Spleen (tissue), 11 donors: ENCODE measurements around the gene CRTC3. TPM values are rescaled to one million over a fixed set of nuclear protein-coding genes. Genes with fewer than 3 reads are reported as not detected.
A peak's percentile ranks its signal among the peaks of the same experiment; 100 is the strongest.
"Not testable (repeated sequence)": the region's sequence is repeated elsewhere in the genome, so short reads cannot be mapped to it uniquely, and the experiment has no call there.

ENCODE experiments used
- DNase-seq: peaks from one replicate; pipeline ENCODE4 v3.0.0-alpha.2; 2020
- H3K27ac ChIP-seq, 8 donors: fragments of 200-600 bp; sonication (generic) in 7 of 8; 1 replicate in 4 of 8; 2 replicates in 4 of 8; pipeline versions ENCODE4 v1.5.0 to v1.8.0; 2016 to 2021; ENCODE audit warnings: inconsistent platforms in 4 of 8, mild to moderate bottlenecking in 4 of 8, moderate library complexity in 1 of 8
- H3K27me3 ChIP-seq, 7 donors: fragments of 200-600 bp; sonication (generic) in 6 of 7; replicated peaks in 1 of 7; 1 replicate in 4 of 7; 2 replicates in 3 of 7; pipeline versions ENCODE4 v1.5.0 to v1.8.0; 2016 to 2021; ENCODE audit warnings: inconsistent platforms in 3 of 7, mild to moderate bottlenecking in 1 of 7
- H3K36me3 ChIP-seq, 6 donors: fragments of 200-600 bp; sonication (generic) in 5 of 6; 1 replicate in 4 of 6; 2 replicates in 2 of 6; pipeline versions ENCODE4 v1.5.0 to v1.8.0; 2016 to 2021; ENCODE audit warnings: inconsistent platforms in 2 of 6
- H3K4me1 ChIP-seq, 6 donors: fragments of 200-600 bp; sonication (generic) in 5 of 6; 1 replicate in 3 of 6; 2 replicates in 3 of 6; pipeline versions ENCODE4 v1.5.0 to v1.8.0; 2016 to 2021; ENCODE audit warnings: inconsistent platforms in 3 of 6
- H3K4me3 ChIP-seq, 8 donors: fragments of 200-600 bp; sonication (generic) in 7 of 8; 1 replicate in 4 of 8; 2 replicates in 4 of 8; pipeline versions ENCODE4 v1.5.0 to v1.8.0; 2016 to 2021; ENCODE audit warnings: inconsistent platforms in 4 of 8, mild to moderate bottlenecking in 4 of 8, moderate library complexity in 2 of 8
- H3K9me3 ChIP-seq, 8 donors: fragments of 200-600 bp; sonication (generic) in 7 of 8; 1 replicate in 4 of 8; 2 replicates in 4 of 8; pipeline versions ENCODE4 v1.5.0 to v1.8.0; 2016 to 2021; ENCODE audit warnings: inconsistent platforms in 4 of 8
- POLR2A ChIP-seq, 3 donors: fragments of 450-650 bp; IDR thresholded peaks; one replicate each; pipeline ENCODE4 v1.5.1; 2017; ENCODE audit warnings: antibody characterized with exemption in 3 of 3, mild to moderate bottlenecking in 1 of 3
- POLR2AphosphoS5 ChIP-seq, 3 donors: sonication (generic); formaldehyde crosslinking; IDR thresholded peaks; one replicate each; pipeline ENCODE4 v1.5.1; 2017; ENCODE audit warnings: antibody characterized with exemption in 3 of 3
- WGBS, 5 donors: extraction: QIAGEN DNeasy Blood & Tissue Kit in 3 of 5; methylation state at CpG; one replicate each; pipeline versions ENCODE4 v1.1.5 to v1.1.7; 2013 to 2018; 5-methylcytosine and 5-hydroxymethylcytosine counted together
- intact Hi-C: fragments of 100-400 bp; cut with DNase I; formaldehyde crosslinking; loops from one replicate; pipeline ENCODE4 v1.15.0; 2023; ENCODE audit warnings: low total_unique reads
- polyA plus RNA-seq, 3 donors: library from polyadenylated mRNA; stranded (reverse); fragments of 200-250 nt; gene quantifications; one replicate each; pipeline ENCODE4 v1.2.1, GENCODE V29; 2013
- total RNA-seq, 7 donors: library from RNA; depleted of rRNA in 3 of 7; stranded (reverse); fragments of >200 nt in 3 of 7; fragmentation: NEBNext Ultra II Directional in 4 of 7; extraction: Animal tissue kit (Norgen Biotek cat#: 25700) in 4 of 7; gene quantifications; one replicate each; pipeline versions ENCODE4 v1.1.0 to v1.2.1, GENCODE V29; 2016 to 2021
- TF ChIP-seq, protein P1 (sequence below), 11 experiments: fragments of 200-600 bp in 7 of 11; fragments of 450-650 bp in 4 of 11; sonication (generic) in 4 of 11; IDR thresholded peaks in 8 of 11; conservative IDR thresholded peaks in 3 of 11; 1 replicate in 7 of 11; 2 replicates in 4 of 11; pipeline versions ENCODE4 v1.4.0 to v1.8.0; 2016 to 2021; ENCODE audit warnings: antibody characterized with exemption in 11 of 11, inconsistent platforms in 4 of 11, mild to moderate bottlenecking in 1 of 11
- donor health status: healthy with polysubstance abuse.
- donor health status: DM: no; HTN: no; CAD: no; lungs with moderate emphysema.
- donor health status: DM: no; HTN: no; CAD: no.
- donor health status: Bipolar disorder and iron deficiency.
- donor health status: healthy.
- donor health status: DM: no; HTN: no; CAD: no.
- donor health status: DM: yes; HTN: yes; CAD: no.

The CRTC3 gene
- total and polyA plus RNA-seq, 10 donors = 7.7 to 51.2 (median 43.4) TPM

DNA sequence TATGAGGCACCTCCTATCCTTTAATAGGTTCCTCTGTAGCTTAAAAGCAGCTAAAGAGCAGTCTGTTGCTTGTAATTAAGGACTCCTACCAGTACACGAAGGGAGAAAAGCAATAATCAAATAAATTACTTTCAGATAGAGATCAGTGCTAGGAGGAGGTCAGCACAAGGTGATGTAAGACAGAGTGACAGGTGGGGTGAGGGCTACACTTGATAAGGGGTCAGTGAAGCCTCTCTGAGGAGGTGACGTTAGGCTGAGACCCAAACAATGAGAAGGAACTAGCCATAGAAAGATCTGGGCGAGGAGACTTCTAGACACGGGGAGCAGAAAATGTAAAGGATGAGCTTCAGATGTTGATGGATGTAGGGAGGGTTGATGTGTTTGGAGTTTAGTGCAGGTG, 129.8 kb downstream of the CRTC3 start:
- Histone ChIP-seq H3K4me3 (no peak overlapping the region), H3K27ac (no peak overlapping the region), H3K9me3 (no peaks in the 10 kb centered on the region), H3K27me3 (peaks cover 0 to 71% (median 9%) of the 10 kb centered on the region in 7 donors), H3K4me1 (peaks cover 52 to 97% (median 73%) of the 10 kb centered on the region in 6 donors), H3K36me3 (no peaks in the 10 kb centered on the region)
- TF ChIP-seq POLR2AphosphoS5 (IDR thresholded peaks at IDR 0.05) (no peak), POLR2A (IDR thresholded peaks at IDR 0.05) (no peak)
- TF ChIP-seq, protein P1, sequence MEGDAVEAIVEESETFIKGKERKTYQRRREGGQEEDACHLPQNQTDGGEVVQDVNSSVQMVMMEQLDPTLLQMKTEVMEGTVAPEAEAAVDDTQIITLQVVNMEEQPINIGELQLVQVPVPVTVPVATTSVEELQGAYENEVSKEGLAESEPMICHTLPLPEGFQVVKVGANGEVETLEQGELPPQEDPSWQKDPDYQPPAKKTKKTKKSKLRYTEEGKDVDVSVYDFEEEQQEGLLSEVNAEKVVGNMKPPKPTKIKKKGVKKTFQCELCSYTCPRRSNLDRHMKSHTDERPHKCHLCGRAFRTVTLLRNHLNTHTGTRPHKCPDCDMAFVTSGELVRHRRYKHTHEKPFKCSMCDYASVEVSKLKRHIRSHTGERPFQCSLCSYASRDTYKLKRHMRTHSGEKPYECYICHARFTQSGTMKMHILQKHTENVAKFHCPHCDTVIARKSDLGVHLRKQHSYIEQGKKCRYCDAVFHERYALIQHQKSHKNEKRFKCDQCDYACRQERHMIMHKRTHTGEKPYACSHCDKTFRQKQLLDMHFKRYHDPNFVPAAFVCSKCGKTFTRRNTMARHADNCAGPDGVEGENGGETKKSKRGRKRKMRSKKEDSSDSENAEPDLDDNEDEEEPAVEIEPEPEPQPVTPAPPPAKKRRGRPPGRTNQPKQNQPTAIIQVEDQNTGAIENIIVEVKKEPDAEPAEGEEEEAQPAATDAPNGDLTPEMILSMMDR (IDR thresholded peaks at IDR 0.05 in 8 of 11, conservative IDR thresholded peaks at IDR 0.05 in 3 of 11) = no peak
- no peak for DNase-seq
- WGBS, 5 donors = 74 to 86% (median 82%) methylated on average over 4 of the region's 4 CpGs
- intact Hi-C loops = no loop called here

DNA sequence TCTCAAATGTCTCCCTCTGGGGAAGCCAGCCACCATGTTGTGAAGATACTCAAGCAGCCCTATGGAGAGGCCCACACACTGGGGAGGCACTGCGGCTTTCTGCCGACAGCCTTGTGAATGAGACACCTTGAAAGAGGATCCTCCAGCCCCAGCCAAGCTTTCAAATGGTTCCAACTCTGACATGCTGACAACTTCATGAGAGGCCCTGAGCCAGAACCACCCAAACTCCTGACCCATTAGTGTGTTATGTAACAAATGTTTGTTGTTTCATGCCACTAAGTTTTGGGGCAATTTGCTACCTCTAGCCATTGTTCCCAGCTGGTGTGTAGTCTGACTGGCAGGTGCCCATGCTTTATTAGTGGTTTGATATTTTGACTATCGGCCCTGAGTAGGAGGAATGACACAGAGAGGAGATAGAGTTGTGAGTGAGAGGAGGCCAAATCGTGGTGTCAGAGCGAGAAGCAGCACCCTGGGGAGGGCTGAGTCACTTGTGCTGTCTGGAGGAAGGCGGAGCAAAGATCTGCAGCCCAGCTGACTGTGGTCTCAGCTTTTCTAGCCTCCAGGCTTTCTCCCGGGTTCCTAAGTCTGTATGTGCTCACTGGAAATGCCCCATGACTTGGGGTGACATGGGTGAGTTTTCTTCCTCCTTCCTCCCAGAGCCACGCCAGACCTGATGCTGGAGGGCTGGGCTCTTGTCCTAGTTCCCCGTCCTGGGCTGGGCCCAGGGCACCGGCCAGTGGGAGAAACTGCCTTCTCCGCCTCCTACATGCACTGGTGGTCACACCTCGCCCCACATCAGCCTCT, 130.7 kb downstream of the CRTC3 start:
- 24 to 39% (median 33%) methylated on average over 12 of the region's 12 CpGs for WGBS, 5 donors
- Histone ChIP-seq H3K4me1 (peaks cover 48 to 97% (median 73%) of the 10 kb centered on the region in 6 donors), H3K27me3 (peaks cover 0 to 71% (median 8%) of the 10 kb centered on the region in 7 donors), H3K36me3 (no peaks in the 10 kb centered on the region), H3K4me3 (peak overlapping the region in 1 of 8 donors; percentile 40), H3K9me3 (no peaks in the 10 kb centered on the region), H3K27ac (peak overlapping the region in 7 of 8 donors; percentile 2 to 69 (median 57))
- TF ChIP-seq POLR2AphosphoS5 (IDR thresholded peaks at IDR 0.05) (peak; percentile 44 to 59 (median 55)), POLR2A (IDR thresholded peaks at IDR 0.05) (no peak)
- TF ChIP-seq, protein P1 (IDR thresholded peaks at IDR 0.05 in 8 of 11, conservative IDR thresholded peaks at IDR 0.05 in 3 of 11) = no peak
- intact Hi-C loops = no loop called here
- peak; percentile 85 for DNase-seq

DNA sequence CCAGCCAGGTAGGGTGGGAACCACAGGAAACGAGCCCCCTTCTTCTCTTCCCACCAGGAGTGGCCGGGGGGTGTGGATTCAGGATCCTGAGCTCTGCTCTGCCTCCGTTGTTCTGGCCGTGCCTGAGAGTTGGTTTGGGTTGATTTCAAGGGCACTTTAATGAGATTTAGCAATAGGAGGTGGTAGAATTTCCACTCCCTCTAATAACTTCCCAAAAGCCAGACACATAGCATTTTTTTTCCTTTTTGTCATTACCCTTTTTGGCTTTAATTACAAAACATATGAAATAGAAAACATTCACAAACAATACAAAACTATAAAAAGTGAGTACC, 131.2 kb downstream of the CRTC3 start:
- WGBS, 5 donors = 14 to 30% (median 23%) methylated on average over 3 to 4 of the region's 4 CpGs
- DNase-seq, intact Hi-C loops, H3K36me3 ChIP-seq, H3K9me3 ChIP-seq: not testable (repeated sequence)
- Histone ChIP-seq H3K27ac (peak overlapping the region in 7 of 8 donors; percentile 2 to 69 (median 57)), H3K4me3 (peak overlapping the region in 1 of 8 donors; percentile 40), H3K4me1 (peaks cover 47 to 99% (median 76%) of the 10 kb centered on the region in 6 donors), H3K27me3 (peaks cover 0 to 71% (median 5%) of the 10 kb centered on the region in 7 donors)

DNA sequence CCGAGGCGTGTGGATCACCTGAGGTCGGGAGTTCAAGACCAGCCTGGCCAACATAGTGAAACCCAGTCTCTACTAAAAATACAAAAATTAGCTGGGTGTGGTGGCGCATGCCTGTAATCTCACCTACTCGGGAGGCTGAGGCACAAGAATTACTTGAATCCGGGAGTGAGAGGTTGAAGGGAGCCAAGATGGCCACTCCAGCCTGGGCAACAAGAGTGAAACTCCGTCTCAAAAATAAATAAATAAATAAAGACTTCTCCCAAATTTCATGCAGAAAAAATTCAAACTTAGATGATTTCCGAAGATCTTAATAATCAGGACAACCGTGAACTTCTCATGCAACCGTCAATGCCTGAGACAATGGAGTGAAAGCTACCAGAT, 134.3 kb downstream of the CRTC3 start:
- intact Hi-C loops, H3K9me3 ChIP-seq, H3K27ac ChIP-seq, H3K4me3 ChIP-seq, DNase-seq, H3K36me3 ChIP-seq: not testable (repeated sequence)
- WGBS, 5 donors = 89 to 95% (median 94%) methylated on average over 10 of the region's 10 CpGs
- H3K27me3 ChIP-seq = peaks cover 0 to 46% (median 5%) of the 10 kb centered on the region in 7 donors
- peaks cover 28 to 84% (median 57%) of the 10 kb centered on the region in 6 donors for H3K4me1 ChIP-seq

DNA sequence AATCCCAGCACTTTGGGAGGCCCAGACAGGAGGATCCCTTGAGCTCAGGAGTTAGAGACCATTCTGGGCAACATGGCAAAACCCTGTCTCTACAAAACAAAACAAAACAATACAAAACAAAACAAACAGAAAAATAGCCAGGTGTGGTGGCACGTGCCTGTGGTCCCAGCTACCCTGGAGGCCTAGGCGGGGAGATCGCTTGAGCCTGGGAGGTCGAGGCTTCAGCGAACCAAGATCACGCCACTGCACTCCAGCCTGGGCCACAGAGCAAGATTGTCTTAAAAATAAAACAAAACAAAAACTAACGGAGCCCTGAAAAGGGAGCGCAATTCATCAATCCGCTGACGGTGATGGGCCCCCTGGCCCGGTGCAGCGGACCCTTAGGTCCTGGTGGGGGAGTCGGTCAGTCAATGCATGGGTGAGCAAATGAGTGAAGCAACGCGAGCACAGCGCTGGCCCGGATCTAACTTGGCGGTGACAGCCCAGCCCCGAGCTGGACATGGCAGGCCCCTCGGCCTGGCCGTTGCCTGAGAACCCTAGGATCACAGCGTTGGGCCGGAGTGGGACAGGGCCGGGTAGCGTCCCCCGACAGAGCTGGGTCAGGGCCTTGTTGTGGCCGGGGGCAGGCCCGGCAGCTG, 135.0 kb downstream of the CRTC3 start:
- TF ChIP-seq, protein P1 (IDR thresholded peaks at IDR 0.05 in 8 of 11, conservative IDR thresholded peaks at IDR 0.05 in 3 of 11) = peak in 1 of 11 experiments; percentile 7
- TF ChIP-seq POLR2AphosphoS5 (IDR thresholded peaks at IDR 0.05) (no peak), POLR2A (IDR thresholded peaks at IDR 0.05) (no peak)
- peak overlapping the region; percentile 81 to 92 (median 91) for H3K27ac ChIP-seq
- peak; percentile 84 for DNase-seq
- H3K36me3 ChIP-seq = no peaks in the 10 kb centered on the region
- whole genome bisulfite sequencing, 5 donors = 30 to 54% (median 33%) methylated on average over 24 to 28 of the region's 28 CpGs
- H3K27me3 ChIP-seq = peaks cover 0 to 41% (median 5%) of the 10 kb centered on the region in 7 donors
- intact Hi-C loops = no loop called here
- no peaks in the 10 kb centered on the region for H3K9me3 ChIP-seq
- H3K4me1 ChIP-seq = peaks cover 25 to 78% (median 53%) of the 10 kb centered on the region in 6 donors
- H3K4me3 ChIP-seq = peak overlapping the region; percentile 25 to 79 (median 61)
